Measurements from ENCODE around the gene GOT1.

GOT1 gene

DNA sequence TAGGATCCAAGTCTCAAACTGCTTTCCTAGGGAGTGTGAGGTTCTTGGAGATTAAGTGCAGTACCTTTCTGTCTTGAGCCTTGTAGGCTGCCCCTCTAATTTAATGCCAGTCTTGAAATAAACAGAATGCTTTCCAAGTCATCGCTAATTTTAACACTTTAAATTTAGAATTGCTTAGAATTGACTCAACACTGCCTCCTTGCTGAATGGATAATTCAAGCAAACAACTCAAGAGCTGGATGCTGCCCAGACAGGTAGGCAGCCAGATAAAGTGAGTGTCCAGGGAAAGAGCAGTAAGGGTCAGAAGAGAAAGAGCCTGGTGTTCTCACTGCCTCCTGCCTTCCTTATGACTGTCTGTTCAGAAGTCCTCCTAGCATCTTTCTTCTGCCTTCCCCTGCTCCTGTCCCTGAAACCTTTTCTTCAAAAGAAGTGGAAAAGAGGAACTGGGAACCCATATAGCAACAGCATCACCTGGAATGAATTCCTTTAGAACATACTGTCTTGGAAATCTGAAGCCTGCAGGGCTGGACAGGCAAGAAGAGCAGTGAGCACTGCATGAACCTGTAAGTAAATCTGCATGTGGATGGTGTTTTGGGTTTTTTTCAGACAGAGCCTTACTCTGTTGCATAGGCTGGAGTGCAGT, 3.1 kb upstream of the GOT1 start:
- no peak for DNase-seq (ENCODE audit: low read depth)

DNA sequence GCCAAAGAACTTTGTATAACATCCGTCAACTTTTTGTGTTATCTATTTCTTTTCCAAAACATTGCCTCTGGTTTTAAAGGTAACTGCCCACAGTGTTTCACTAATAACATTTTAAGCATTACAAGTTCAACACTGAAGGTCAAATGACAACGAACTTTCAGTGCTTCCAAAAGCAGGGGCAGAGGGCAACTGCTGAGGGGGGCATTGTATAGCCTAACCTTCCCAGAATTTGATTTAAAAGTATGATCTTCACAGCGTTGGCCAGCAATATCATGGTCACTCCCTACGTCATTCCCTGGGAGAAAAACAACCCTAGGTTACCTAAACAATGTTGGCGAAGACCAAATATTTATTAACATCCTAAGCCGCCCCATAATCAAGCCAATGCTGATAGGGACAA, 2.5 kb upstream of the GOT1 start:
- DNase-seq (ENCODE audit: low read depth): no peak

DNA sequence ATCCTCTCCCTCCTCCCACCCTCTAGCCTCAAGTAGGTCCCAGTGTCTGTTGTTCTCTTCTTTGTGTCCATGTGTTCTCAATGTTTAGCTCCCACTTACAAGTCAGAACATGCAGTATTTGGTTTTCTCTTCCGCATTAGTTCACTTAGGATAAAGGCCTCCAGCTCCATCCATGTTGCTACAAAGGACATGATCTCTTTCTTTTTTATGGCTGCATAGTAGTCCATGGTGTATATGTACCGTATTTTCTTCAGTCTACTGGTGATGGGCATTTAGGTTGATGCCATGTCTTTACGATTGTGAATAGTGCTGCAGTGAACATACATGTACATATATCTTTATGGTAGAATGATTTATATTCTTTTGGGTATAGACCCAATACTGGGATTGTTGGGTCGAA, 1.6 kb upstream of the GOT1 start:
- DNase-seq (ENCODE audit: low read depth): no peak

DNA sequence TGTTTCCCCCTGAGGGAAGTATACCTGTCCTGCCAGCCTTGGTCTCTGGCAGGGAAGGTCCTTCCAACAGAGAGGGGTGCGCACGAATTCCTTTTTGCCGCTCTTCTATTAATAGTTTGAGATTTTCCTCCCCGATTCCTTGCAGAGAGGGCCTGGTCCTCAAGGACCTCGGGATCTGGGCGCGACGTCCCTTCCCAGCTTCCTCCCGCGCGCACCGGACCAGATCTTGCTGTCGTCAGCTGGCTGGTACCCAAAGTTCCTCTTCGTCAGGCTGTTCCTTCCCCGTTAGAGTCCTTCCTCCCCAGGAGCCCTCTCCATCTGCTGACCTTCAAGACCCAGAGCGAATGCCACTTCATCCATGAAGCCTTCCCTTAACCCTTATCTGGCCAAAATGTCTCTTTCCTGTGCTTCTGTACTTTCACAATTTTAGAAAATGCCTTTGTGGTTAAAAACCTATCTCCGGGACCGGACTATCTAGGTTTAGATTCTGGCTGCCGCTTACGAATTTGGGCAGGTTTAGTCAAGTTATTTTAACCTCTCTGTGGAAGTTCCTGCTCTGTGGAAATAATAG, 851 bp upstream of the GOT1 start:
- no peak for DNase-seq (ENCODE audit: low read depth)

DNA sequence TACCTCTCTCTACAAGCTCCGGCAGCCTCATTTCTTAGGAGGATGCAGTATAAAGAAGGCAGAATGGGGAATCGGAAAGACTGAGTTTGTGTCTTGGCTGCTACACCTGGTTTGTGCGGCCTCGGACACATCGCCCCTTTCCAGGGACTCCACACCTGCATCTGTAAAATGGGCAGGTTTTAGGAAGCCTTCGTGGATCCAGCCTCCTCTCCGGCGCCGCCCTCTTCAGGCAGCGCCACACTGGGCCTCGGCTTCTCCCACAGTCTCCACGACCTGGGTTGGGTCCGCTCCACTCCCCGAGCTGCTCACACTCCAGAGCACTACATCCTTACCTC, 341 bp downstream of the GOT1 start:
- no peak for DNase-seq (ENCODE audit: low read depth)

DNA sequence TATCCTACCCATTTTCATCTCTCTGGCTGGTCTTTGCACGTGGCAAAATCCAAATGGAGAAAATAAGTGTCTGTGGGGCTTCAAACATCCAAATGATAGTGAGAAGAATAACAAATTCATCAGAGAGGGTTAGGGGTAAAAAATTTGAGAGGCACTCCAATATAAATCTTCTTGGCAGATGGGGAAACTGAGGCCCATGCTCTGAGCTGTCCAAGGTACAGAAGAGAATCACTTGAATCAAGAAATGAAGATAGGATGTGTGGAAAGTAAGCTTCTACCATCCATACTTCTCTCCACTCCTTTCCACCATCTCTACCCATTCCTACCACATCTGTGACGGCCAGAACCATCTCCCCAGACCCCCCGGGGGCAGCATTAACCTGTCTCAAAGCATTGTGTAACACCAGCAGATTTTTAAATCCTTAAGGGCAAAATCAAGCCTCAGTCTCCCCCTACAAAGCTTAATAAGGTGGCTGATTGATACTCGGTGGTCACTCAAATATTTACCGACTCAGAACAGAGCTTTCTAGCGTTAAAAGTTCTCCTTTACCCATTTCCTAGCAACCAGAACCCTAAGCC, 818 bp downstream of the GOT1 start:
- DNase-seq (ENCODE audit: low read depth): no peak

DNA sequence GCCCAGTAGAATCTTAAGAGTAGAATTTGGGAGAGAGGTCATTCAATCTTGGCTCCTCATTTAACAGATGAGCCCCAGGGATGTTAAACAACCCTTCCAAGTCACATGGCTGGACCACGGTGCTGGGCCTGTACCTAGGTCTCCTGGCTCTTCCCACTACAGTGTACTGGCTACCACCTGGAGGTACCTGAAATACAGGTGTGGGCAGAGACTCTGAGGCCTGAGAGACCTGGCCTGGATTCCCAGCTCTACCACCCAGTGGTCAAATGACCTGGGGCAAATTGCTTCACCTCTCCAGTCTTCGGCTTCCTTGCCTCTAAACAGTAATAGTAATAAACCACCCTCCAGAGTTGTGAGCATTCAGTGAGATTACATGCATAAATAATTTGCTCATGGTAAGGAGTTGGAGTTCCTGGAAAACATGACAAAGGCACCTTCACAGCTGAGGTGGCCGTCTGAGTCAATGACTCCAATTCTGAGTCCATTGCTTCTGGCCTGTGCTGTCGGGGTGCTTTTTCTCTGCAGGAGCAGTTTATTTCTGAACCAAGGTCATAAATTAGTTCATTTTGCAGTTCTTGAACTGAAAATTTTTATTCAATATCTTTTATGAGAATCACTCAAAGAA, 2.7 kb downstream of the GOT1 start:
- no peak for DNase-seq (ENCODE audit: low read depth)

DNA sequence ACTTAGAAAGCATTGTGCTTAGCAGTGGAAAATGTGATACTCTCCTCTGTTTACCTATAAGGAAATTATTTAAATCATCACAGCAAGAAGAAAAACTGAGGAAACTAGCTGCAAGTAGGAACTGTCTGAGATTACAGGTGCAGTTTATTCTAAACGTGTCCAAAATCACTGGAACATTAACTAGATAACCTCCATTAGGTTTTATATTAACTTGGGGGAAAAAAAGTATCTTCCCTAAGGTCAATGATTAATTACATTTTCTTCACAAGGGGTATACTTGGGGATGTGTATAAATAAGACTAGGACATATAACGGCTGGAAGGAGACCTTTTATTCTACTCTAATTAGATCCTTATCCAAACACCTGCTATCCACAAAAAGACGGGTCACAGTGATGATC, 3.7 kb downstream of the GOT1 start:
- no peak for DNase-seq (ENCODE audit: low read depth)

DNA sequence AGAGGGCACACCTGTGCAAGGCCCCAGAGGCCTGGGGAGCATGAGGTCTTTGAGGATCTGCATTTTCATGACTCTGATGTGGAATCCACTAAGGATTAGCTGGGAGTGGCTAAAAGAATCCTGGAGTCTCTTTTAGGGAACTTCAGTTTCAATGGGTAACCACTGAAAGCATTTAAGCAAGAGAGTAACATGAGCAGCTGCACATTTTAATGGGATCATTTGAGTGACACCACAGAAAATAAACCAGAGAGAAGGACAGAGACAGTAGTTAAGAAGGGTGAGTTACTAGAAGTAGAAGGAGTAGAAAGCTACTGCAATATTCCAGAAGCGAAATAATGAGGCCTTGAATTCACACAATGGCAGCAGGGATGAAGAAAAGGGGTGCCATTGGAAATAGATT, 5.2 kb downstream of the GOT1 start:
- DNase-seq (ENCODE audit: low read depth): no peak

DNA sequence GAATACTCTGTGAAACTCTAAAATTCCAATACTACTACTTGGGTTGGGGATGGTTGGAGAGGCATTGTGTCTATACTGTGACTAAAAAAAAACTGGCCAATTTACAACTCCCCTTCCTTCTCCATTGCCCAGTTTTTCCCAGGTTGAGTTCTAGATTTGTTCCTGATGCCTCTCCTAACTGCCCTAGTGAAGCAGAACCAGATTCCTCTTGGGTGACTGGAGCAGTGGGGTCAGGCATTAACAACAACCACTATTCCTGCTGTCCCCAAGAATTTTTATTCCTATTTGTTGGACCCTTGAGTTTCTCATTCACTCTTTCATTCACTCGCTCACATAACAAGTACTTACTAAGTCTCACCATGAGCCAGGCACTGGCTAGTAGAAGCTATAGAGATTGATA, 5.8 kb downstream of the GOT1 start:
- DNase-seq (ENCODE audit: low read depth): no peak

DNA sequence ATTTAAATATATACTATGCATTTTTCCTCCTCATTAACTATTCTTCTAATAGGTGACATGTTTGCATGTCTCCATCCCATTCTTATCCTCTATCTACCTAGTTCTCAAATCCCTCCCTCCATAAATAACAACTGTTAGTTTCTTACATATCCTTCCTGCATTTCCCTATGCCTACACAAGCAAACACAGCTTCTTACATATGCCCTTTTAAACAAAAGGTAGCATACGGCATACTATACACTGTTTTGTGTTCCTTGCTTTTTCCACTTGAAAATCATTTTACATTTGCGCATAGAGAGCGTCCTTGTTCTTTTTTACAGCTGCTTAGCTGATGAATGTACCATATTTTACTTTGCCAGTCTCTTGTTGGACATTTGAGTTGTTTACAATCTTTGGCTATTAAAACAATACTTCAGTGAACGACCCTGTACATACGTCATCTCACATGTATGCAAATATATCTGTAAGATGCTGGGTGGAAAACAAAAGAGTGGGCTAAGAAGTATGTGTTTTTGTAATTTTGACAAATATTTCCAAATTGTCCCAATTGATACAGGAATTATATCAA, 7.8 kb downstream of the GOT1 start:
- DNase-seq (ENCODE audit: low read depth): no peak

DNA sequence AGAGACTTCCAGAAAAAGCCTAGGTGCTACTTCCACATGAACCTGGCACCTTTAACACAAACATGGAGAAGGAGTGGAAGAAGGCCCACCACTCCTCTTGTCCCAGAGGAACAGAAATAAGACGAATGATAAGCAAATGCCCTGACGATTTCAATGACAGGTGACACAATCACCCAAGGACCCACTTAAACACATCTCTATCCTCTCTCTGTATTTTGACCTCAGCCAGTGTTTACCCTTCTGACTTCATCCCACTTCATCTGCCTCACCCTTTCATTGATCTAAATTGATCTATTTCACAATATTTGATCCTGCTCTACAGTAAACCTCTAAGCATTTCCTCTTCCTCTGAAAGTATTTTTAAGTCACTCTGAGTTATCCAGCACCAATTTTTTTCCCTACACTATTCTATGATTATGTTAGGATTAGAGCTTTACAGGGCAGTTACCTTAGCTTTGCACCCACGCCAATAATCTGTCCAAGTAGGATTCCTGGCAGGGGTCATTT, 9.1 kb downstream of the GOT1 start:
- DNase-seq (ENCODE audit: low read depth): no peak

DNA sequence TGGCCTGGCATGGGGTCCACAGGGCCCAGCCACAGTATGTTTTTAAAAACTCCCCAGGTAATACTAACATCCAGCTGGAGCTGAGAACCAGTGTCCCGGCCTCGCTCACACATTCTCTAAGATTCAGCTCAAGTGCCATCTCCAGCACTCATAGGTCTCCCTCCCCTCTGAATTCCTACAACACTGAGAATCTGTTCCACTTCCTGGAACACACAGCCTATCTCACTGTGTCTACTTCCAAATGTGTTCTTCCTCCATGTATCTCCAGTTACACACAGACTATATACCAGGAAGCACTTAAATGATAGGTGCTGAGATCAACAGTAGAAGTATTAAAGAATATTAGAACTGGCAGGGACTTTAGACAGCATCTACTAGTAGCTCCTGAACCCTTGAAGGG, 10.7 kb downstream of the GOT1 start:
- DNase-seq (ENCODE audit: low read depth): no peak

DNA sequence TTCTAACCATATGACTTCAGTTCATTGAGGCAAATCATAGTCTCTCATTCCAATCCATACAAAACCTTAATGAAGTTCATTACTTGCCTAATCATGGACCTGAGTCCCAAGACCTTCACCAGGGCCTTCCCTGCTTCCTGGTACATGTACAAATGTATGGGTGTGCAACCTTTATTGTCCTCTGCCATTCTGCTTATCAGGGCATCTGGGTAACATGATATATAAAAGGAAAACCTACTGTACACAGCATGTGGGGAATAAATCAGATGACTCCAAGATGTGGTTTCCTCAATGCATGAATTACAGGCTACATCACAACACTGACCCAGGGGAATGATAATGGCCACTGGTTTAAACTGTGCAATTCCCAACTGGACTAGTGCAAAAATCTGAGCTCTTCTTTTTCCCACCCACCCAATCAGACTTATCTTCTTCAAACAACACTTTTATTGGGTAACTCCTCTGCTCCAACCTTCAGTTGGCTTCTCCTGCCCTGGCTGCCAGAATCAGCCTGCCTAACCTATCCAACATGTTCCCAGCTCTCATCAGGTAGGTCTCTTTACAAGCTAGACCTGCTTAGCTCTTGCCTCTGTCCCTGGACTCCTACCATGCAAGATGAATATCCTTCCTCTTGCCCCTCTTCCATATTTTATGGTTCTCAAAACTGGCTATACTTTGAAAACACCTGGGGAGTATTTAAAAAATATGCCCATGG, 11.4 kb downstream of the GOT1 start:
- DNase-seq (ENCODE audit: low read depth): no peak

DNA sequence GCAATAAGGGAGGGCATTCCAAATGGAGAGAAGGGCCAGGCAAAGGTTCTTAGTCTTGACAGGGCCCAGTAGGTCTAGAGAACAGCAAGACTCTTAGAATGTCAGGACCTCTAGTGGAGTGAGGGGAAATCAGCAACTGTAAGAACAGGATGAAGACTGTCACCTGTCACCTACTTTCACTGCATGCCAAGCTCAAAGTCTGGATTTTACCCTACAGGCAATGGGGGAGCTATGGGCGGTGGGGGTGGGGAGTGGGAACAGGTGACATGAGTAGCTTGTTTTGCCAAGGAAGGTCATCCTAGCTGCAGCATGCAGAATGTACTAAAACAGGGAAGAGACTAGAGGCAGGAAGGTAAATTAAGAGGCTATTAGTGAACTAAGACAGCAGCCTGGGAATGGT, 18.3 kb downstream of the GOT1 start:
- DNase-seq (ENCODE audit: low read depth): no peak

DNA sequence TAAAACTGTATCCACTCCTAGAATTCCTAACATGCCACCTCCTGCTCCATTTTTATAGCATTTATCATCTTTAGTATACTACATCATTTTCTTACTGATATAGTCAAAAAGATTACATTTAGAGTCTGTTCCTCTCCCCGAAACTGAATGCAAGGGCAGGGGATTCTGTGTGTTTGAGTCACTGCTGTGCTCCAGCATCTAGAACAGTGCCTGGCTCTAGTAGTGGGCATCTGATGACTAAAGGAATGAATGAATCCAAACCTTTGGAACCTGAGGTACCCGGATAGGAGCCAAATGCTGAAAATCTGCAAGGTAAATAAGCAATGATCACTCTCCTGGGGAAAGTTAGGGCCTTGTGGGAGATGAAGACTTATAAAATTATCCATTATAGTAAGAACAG, 18.9 kb downstream of the GOT1 start:
- DNase-seq (ENCODE audit: low read depth): no peak

DNA sequence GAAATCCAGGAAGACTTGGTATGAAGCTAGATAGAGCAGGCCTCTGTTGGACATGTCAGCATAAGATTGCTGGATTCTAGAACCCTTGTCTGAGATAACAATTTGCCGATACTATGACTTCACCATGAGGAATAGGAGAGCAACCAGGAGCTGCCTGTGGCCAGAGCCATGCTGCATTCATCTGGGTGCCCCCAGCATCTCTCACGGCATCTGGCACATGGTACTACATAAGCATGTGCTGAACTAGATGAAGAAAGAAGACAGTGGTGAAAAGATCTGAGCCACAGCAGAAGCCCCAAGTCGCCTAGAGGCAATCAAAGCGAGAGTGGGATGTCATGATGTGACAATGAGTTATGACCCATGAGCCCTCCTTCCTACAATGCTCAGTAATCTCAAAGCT, 19.5 kb downstream of the GOT1 start:
- no peak for DNase-seq (ENCODE audit: low read depth)

DNA sequence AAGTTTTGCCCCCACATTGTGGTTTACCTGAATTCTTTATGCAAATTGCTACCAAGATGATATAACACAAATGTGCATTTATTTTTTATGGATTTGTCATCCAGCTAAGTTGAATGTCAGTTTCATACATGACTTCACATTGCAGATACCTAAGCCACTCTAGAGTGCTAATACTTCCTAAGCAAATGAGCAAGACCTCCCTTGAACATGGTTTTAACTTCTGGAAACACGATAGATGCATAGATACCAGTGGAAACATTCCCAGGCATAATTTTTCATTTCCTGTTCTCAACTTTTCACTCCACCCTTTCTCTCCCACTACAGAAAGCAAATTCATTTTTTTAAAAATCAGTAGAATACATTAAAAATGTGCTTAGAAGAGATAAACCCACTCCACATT, 20.3 kb downstream of the GOT1 start:
- no peak for DNase-seq (ENCODE audit: low read depth)

DNA sequence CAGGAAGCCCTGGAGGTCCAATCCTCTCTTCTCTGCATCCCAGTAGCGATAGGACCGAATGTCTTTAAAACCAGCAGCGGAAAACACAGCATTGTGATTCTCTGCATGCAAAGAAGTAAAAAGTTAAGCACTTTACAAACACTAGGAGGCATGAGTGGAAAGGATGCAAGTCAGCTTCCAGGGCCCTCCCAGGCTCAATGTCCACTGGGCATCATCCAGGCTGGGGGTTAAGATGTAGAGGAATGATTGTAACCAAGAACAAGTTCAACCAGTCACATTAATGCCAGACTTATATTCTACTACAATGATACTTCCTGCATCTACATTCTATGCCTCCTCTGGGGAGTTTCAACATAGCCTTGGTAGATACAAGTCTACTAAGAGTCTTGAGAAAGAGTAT, 24.3 kb downstream of the GOT1 start:
- DNase-seq (ENCODE audit: low read depth): no peak

DNA sequence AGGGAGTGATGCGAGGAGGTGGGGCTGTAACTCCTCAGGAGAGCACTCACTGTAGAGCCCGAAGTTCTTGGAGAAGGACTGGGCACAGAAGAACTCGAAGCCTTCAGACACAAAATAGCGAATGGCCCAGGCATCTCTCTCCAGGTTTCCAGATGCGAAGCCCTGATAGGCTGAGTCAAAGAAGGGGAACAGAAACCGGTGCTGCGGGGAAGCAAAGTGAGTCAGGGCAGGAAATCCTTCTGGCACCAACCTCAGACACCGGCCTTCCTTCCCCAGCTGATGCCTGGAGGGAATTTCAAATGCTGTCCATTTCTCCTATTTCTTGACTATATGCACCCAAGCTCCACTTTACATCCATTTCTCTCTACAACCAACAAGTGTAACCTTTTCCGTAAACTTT, 26.8 kb downstream of the GOT1 start:
- no peak for DNase-seq (ENCODE audit: low read depth)

DNA sequence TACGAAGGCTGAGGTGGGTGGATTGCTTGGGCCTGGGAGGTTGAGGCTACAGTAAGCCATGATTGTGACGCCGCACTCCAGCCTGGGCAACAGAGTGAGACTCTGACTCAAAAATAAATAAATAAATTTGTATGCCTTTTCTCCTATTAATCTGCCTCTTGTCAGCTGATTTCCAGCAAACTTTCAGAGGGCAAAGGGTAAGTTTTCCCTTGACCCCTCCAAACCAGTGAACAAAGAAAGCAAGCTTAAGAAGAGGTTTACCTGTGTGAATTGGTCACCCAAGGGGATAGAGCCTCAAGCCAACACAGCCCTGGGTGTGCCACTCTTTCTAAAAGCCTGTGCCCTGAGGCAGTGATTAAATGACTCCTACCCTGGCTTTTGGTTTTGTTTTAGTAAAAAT, 30.8 kb downstream of the GOT1 start:
- DNase-seq (ENCODE audit: low read depth): no peak

DNA sequence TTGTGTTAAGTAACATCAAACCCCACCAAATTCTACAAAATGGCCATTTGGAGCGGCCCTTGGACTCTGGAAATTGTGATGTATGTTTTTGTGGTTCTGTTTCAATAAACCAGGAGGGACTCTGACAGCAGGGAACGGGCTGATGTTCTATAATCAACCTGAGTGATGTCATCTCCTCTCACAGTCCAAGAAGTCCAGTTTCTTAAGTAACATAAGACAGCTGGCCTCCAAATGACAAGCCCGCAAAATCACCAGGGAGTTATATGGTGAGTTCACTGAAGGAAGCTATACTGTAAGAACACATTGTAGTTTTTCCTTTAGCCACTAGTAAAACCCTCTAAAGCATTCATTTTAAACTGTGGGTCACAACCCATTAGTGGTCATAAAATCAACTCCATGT, 34.0 kb downstream of the GOT1 start:
- DNase-seq (ENCODE audit: low read depth): no peak

All from stimulated activated CD8-positive, alpha-beta memory T cell treated with anti-CD3 and anti-CD28 coated beads, Interleukin-7, amount 100 ng/mL, for 24 hours (primary cell).